Colonic mucosa (tissue), 4 donors: ENCODE data around the gene FANCE. TPM values are rescaled to one million over a fixed set of nuclear protein-coding genes. Genes with fewer than 3 reads are reported as not detected.

Experiments
- DNase-seq: peaks from one replicate; pipeline ENCODE4 v3.0.0-alpha.2; 2020
- H3K27ac ChIP-seq: fragments of 200-600 bp; one replicate; pipeline ENCODE4 v1.8.0; 2021
- H3K27me3 ChIP-seq: fragments of 200-600 bp; one replicate; pipeline ENCODE4 v1.8.0; 2021
- H3K36me3 ChIP-seq: fragments of 200-600 bp; one replicate; pipeline ENCODE4 v1.8.0; 2021
- H3K4me1 ChIP-seq: fragments of 200-600 bp; one replicate; pipeline ENCODE4 v1.8.0; 2021; ENCODE audit warnings: mild to moderate bottlenecking
- H3K4me3 ChIP-seq: fragments of 200-600 bp; one replicate; pipeline ENCODE4 v1.8.0; 2021
- H3K9ac ChIP-seq, 2 donors: one replicate each; pipeline ENCODE4 v1.7.0; 2013; ENCODE audit warnings: control low read depth in 2 of 2, low read depth in 2 of 2, low read length in 2 of 2
- H3K9me3 ChIP-seq: fragments of 200-600 bp; one replicate; pipeline ENCODE4 v1.8.0; 2021
- CTCF ChIP-seq: fragments of 200-600 bp; IDR thresholded peaks from one replicate; pipeline ENCODE4 v1.8.0; 2022; ENCODE audit warnings: antibody characterized with exemption, mild to moderate bottlenecking
- intact Hi-C: fragments of 100-400 bp; cut with DNase I; formaldehyde crosslinking; loops from one replicate; pipeline ENCODE4 v1.14.1; 2022
- total RNA-seq, 2 donors: library from RNA; stranded (reverse); fragmentation: NEBNext Ultra II Directional in 1 of 2; extraction: Animal tissue kit (Norgen Biotek cat#: 25700) in 1 of 2; gene quantifications; one replicate each; pipeline ENCODE4 v1.2.1, GENCODE V29; 2021
- donor health status: healthy.
- donor health status: DM: no; HTN: no; CAD: no.
- donor health status: DM: no; HTN: no; CAD: no.

Gene FANCE
- total RNA-seq, 2 donors from 2014 or later, result 3.7 to 10.7 TPM

- H3K36me3 ChIP-seq, result no peaks in the 10 kb centered on the region
- H3K9me3 ChIP-seq, result no peaks in the 10 kb centered on the region
- H3K4me1 ChIP-seq, result no peaks in the 10 kb centered on the region
- no peak overlapping the region for H3K4me3 ChIP-seq
- H3K27me3 ChIP-seq, result no peaks in the 10 kb centered on the region
- no peak overlapping the region for H3K27ac ChIP-seq
- TF ChIP-seq CTCF, result no peak
- H3K9ac ChIP-seq, result no peak overlapping the region
- no peak for DNase-seq
- intact Hi-C loops, result no loop called here
These were observed 21.1 kb downstream of the FANCE start for GRCh38 chr6:35473075-35473849.

DNA sequence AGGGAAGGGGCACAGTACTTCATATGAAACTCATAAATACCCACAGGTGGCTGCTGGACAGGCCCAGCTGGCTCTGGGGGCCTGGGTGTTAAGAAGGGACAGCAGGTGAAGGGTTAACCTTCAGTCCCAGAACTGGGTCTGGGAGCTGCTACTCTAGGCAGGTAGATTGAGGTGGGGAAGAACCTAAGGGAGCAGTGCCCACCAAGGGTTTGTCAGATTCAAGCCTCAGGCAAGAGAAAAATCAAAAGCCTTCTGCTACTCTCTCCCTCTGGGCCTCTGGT lies 21.7 kb downstream of the FANCE start:
- intact Hi-C loops, result no loop called here
- H3K27ac ChIP-seq, result no peak overlapping the region
- no peaks in the 10 kb centered on the region for H3K36me3 ChIP-seq

DNA sequence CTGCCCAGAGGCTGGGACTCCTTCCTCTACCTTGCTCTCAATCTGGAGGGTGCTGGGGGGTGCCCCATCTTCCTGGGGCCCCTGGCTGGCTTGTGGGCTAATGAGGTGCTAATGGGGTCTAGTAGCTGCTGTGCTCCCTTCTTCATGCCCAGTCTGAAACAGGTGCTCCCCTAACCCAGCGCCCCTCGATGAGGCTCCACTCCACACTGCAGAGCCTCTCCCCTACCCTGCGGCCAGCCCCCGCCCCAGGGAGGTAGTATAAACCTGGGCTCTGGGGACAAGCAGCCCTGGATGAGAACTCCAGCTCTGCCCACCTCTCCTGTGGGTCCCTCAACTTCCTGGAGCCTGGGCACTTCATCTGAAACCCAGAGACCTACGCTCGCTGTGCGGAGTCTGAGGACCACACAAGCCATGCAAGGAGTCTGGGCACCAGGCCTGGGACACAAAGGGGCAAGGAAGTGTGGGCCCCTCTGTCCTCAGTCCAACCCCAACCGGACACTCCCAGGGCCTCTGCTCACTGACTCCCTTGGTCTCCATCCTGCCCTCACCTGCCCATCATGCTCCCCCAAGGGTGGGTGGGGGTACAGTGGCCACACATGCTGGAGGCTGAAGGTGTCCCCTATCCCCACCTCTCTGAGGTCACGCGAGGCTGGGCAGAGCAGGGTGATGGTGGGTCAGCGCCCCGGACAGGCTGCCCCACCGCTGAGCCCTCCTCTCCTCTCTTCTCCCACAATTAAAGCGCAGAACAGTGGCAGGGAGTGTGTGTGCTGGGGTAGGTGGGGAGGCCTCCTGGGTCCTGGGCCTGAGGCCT lies 22.2 kb downstream of the FANCE start:
- TF ChIP-seq CTCF, result no peak
- Histone ChIP-seq H3K4me3 (no peak overlapping the region), H3K27ac (no peak overlapping the region), H3K9ac (no peak overlapping the region), H3K36me3 (no peaks in the 10 kb centered on the region), H3K27me3 (no peaks in the 10 kb centered on the region), H3K4me1 (no peaks in the 10 kb centered on the region), H3K9me3 (no peaks in the 10 kb centered on the region)
- intact Hi-C loops, result no loop called here
- no peak for DNase-seq

More for the DNA sequence above, 21.7 kb downstream of the FANCE start:
- no peaks in the 10 kb centered on the region for H3K9me3 ChIP-seq
- TF ChIP-seq CTCF, result no peak
- H3K4me1 ChIP-seq, result no peaks in the 10 kb centered on the region
- no peak for DNase-seq
- no peak overlapping the region for H3K4me3 ChIP-seq
- no peaks in the 10 kb centered on the region for H3K27me3 ChIP-seq
- no peak overlapping the region for H3K9ac ChIP-seq

DNA sequence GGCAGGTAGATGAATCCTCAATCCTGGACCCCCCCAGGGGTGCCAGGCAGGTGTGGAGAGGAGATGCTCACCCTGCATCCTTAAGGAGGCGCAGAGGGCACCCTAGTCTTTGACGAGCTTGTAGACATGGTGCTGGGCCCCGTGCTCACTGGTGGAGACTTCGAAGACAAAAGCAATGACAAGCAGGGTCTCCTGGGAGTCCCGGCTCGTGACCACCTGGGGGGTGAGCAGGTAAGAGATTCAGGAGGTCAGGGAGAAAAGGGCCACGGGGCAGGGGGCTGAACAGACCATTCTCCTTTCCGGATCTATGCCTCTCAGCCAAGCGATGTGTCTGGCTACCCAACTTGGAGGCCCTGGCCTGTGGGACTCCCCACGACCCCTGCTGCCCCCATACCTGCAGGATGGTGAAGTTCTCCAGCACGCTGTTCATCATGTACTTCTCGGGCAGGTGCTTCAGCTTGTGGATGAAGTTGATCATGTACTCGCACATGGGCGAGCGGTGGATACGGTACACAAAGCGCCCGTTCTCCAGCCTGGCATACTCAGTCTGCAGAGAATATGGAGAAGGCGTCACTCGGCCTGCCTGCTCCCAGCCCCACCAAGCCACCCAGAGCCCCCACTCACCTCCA lies 22.9 kb downstream of the FANCE start:
- Histone ChIP-seq H3K9ac (no peak overlapping the region), H3K4me3 (no peak overlapping the region), H3K9me3 (no peaks in the 10 kb centered on the region), H3K27ac (no peak overlapping the region), H3K36me3 (no peaks in the 10 kb centered on the region), H3K4me1 (no peaks in the 10 kb centered on the region), H3K27me3 (no peaks in the 10 kb centered on the region)
- no peak for TF ChIP-seq CTCF
- DNase-seq, result no peak
- intact Hi-C loops, result no loop called here

DNA sequence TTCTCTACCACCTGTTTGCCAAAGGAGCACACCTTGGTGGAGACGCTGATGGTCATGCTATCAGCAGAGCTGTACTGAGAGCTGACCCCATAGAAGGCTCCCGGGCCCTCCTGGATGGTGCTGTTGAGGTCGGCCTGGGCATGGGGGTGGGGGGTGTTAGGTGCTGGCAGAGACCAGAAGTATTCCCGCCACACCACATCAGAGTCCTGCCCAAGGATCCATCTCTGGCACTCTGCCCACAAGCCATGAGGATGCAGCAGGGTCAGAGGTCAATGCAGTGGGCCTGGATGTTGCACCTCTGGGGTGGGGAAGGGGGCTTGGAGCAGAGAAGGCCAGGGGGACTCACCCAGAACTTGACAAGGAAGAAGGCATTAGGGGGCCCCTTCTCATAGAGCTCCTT lies 23.4 kb downstream of the FANCE start:
- no peaks in the 10 kb centered on the region for H3K9me3 ChIP-seq
- H3K36me3 ChIP-seq, result no peaks in the 10 kb centered on the region
- no peak for DNase-seq
- intact Hi-C loops, result no loop called here
- TF ChIP-seq CTCF, result no peak
- no peak overlapping the region for H3K27ac ChIP-seq
- no peaks in the 10 kb centered on the region for H3K4me1 ChIP-seq
- H3K9ac ChIP-seq, result no peak overlapping the region
- H3K27me3 ChIP-seq, result no peaks in the 10 kb centered on the region
- H3K4me3 ChIP-seq, result no peak overlapping the region
